ENCODE results near the gene TMEM167B. TPM values are rescaled to one million over a fixed set of nuclear protein-coding genes. Genes with fewer than 3 reads are reported as not detected.

The TMEM167B gene
- total and polyA plus RNA-seq, 2 experiments from 2014 or later, result 25.0 to 33.4 TPM

- H3K9me2 ChIP-seq (replicated peaks; ENCODE audit: insufficient read depth), result no peaks in the 10 kb centered on the region
- WGBS (ENCODE audit: low lambda C conversion rate, missing lambda C conversion rate), result 69% methylated on average over 1 of the region's 1 CpG
Observed at GRCh38 chr1:109116286-109116685, 25.7 kb downstream of the TMEM167B start.

GRCh38 chr1:109118089-109118488 lies 27.5 kb downstream of the TMEM167B start:
- no peaks in the 10 kb centered on the region for H3K79me2 ChIP-seq
- H2AFZ ChIP-seq, result no peak overlapping the region
- no peak for DNase-seq (ENCODE audit: low spot score)
- H3K4me2 ChIP-seq, result no peak overlapping the region
- peaks cover 29% of the 10 kb centered on the region for H3K27me3 ChIP-seq
- 88% methylated on average over 3 of the region's 3 CpGs for WGBS (ENCODE audit: low lambda C conversion rate, missing lambda C conversion rate)
- H3K4me1 ChIP-seq (ENCODE audit: insufficient read depth), result peaks cover 4% of the 10 kb centered on the region
- no peak for TF ChIP-seq EZH2 (IDR thresholded peaks at IDR 0.05; ENCODE audit: borderline replicate concordance)
- TF ChIP-seq EZH2phosphoT487 (IDR thresholded peaks at IDR 0.05; ENCODE audit: low read depth, severe bottlenecking, unreplicated experiment), result no peak
- no peak for TF ChIP-seq CTCF (IDR thresholded peaks at IDR 0.05; ENCODE audit: poor library complexity)
- no peak overlapping the region for H3K4me3 ChIP-seq
- no peaks in the 10 kb centered on the region for H3K9me2 ChIP-seq (replicated peaks; ENCODE audit: insufficient read depth)
- H3K27ac ChIP-seq, result no peak overlapping the region
- no peaks in the 10 kb centered on the region for H4K20me1 ChIP-seq (ENCODE audit: insufficient read depth, poor library complexity, severe bottlenecking)
- H3K9me3 ChIP-seq (ENCODE audit: low read depth), result no peaks in the 10 kb centered on the region
- no peaks in the 10 kb centered on the region for H3K36me3 ChIP-seq (replicated peaks; ENCODE audit: insufficient read depth, low read depth)

More at GRCh38 chr1:109116286-109116685, 25.7 kb downstream of the TMEM167B start:
- Histone ChIP-seq H3K27ac (no peak overlapping the region), H3K79me2 (no peaks in the 10 kb centered on the region), H4K20me1 (ENCODE audit: insufficient read depth, poor library complexity, severe bottlenecking) (no peaks in the 10 kb centered on the region), H3K4me3 (no peak overlapping the region), H2AFZ (no peak overlapping the region), H3K9me3 (ENCODE audit: low read depth) (no peaks in the 10 kb centered on the region), H3K4me2 (no peak overlapping the region), H3K27me3 (peaks cover 29% of the 10 kb centered on the region), H3K4me1 (ENCODE audit: insufficient read depth) (peaks cover 4% of the 10 kb centered on the region), H3K36me3 (replicated peaks; ENCODE audit: insufficient read depth, low read depth) (no peaks in the 10 kb centered on the region)
- no peak for DNase-seq (ENCODE audit: low spot score)
- TF ChIP-seq CTCF (IDR thresholded peaks at IDR 0.05; ENCODE audit: poor library complexity) (no peak), EZH2 (IDR thresholded peaks at IDR 0.05; ENCODE audit: borderline replicate concordance) (no peak)

- no peak for TF ChIP-seq EZH2 (IDR thresholded peaks at IDR 0.05; ENCODE audit: borderline replicate concordance)
- TF ChIP-seq EZH2phosphoT487 (IDR thresholded peaks at IDR 0.05; ENCODE audit: low read depth, severe bottlenecking, unreplicated experiment), result no peak
- no peak for TF ChIP-seq CTCF (IDR thresholded peaks at IDR 0.05; ENCODE audit: poor library complexity)
- H3K4me2 ChIP-seq, result no peak overlapping the region
- no peaks in the 10 kb centered on the region for H3K4me1 ChIP-seq (ENCODE audit: insufficient read depth)
- no peak overlapping the region for H2AFZ ChIP-seq
- H3K9me2 ChIP-seq (replicated peaks; ENCODE audit: insufficient read depth), result no peaks in the 10 kb centered on the region
- H3K9me3 ChIP-seq (ENCODE audit: low read depth), result no peaks in the 10 kb centered on the region
- 91% methylated on average over 5 of the region's 5 CpGs for WGBS (ENCODE audit: low lambda C conversion rate, missing lambda C conversion rate)
- no peaks in the 10 kb centered on the region for H4K20me1 ChIP-seq (ENCODE audit: insufficient read depth, poor library complexity, severe bottlenecking)
- no peaks in the 10 kb centered on the region for H3K36me3 ChIP-seq (replicated peaks; ENCODE audit: insufficient read depth, low read depth)
- no peak overlapping the region for H3K4me3 ChIP-seq
- no peak overlapping the region for H3K27ac ChIP-seq
- peaks cover 11% of the 10 kb centered on the region for H3K27me3 ChIP-seq
- H3K79me2 ChIP-seq, result no peaks in the 10 kb centered on the region
- no peak for DNase-seq (ENCODE audit: low spot score)
Observed at GRCh38 chr1:109120356-109120755, 29.8 kb downstream of the TMEM167B start.

GRCh38 chr1:109131059-109131458 lies 40.5 kb downstream of the TMEM167B start:
- H3K27ac ChIP-seq, result no peak overlapping the region
- H3K36me3 ChIP-seq (replicated peaks; ENCODE audit: insufficient read depth, low read depth), result no peaks in the 10 kb centered on the region
- no peak overlapping the region for H3K4me2 ChIP-seq
- H3K9me2 ChIP-seq (replicated peaks; ENCODE audit: insufficient read depth), result no peaks in the 10 kb centered on the region
- H2AFZ ChIP-seq, result no peak overlapping the region
- DNase-seq (ENCODE audit: low spot score), result no peak
- H3K27me3 ChIP-seq, result no peaks in the 10 kb centered on the region
- H3K4me3 ChIP-seq, result no peak overlapping the region
- H3K4me1 ChIP-seq (ENCODE audit: insufficient read depth), result peaks cover 17% of the 10 kb centered on the region
- H4K20me1 ChIP-seq (ENCODE audit: insufficient read depth, poor library complexity, severe bottlenecking), result no peaks in the 10 kb centered on the region
- no peaks in the 10 kb centered on the region for H3K79me2 ChIP-seq
- 97% methylated on average over 2 of the region's 2 CpGs for WGBS (ENCODE audit: low lambda C conversion rate, missing lambda C conversion rate)
- no peaks in the 10 kb centered on the region for H3K9me3 ChIP-seq (ENCODE audit: low read depth)
- no peak for TF ChIP-seq CTCF (IDR thresholded peaks at IDR 0.05; ENCODE audit: poor library complexity)
- no peak for TF ChIP-seq EZH2phosphoT487 (IDR thresholded peaks at IDR 0.05; ENCODE audit: low read depth, severe bottlenecking, unreplicated experiment)
- TF ChIP-seq EZH2 (IDR thresholded peaks at IDR 0.05; ENCODE audit: borderline replicate concordance), result no peak
